ENCODE measurements around the gene SHMT2. TPM values are rescaled to one million over a fixed set of nuclear protein-coding genes. Genes with fewer than 3 reads are reported as not detected.

SHMT2 gene
- total and polyA plus RNA-seq, 2 of the 4 experiments (the other 2 are of a cell fraction), result 266 to 364 TPM

GRCh38 chr12:57266681-57267080 lies 37.2 kb downstream of the SHMT2 start:
- H4K91ac ChIP-seq (ENCODE audit: insufficient read depth, low read depth, low read length), result no peak overlapping the region
- 0 out of 4 replicates have a peak, but pooled peaks cover 0 to 2% of the 10 kb centered on the region in 2 experiments for H3K79me1 ChIP-seq (ENCODE audit: low read depth in 1 of 2, low read length in 2 of 2)
- H3K56ac ChIP-seq (ENCODE audit: extremely low read depth, insufficient read depth, low read length), result no peak overlapping the region
- intact Hi-C loops (cut with micrococcal nuclease) (no loop called here), in situ Hi-C loops (cut with MboI; ENCODE audit: low sequenced_read_pairs) (loop anchor here (5.0 kb wide), 1 partner anchor 186 kb away; no protein-coding TSS in a partner anchor), dilution Hi-C loops (cut with HindIII; ENCODE audit: low sequenced_read_pairs, unreplicated experiment) (no loop called here)
- H3K23ac ChIP-seq (ENCODE audit: low read depth, low read length), result no peak overlapping the region
- no peak overlapping the region for H2BK15ac ChIP-seq (ENCODE audit: low read depth, low read length)
- no peak overlapping the region for H2BK120ac ChIP-seq (ENCODE audit: low read depth, low read length)
- no peak overlapping the region for H3K9ac ChIP-seq (ENCODE audit: low read depth, low read length)
- H3K4ac ChIP-seq (ENCODE audit: low read depth, low read length), result no peak overlapping the region
- no peak overlapping the region for H3K4me3 ChIP-seq (ENCODE audit: insufficient read depth, low read depth, low read length)
- peaks cover 25% of the 10 kb centered on the region for H3K36me3 ChIP-seq (ENCODE audit: control insufficient read depth, insufficient read depth, low read length)
- no peak for ATAC-seq (ENCODE audit: low read depth)
- BruUV-seq (replicated peaks), result no TSS peak
- no peaks in the 10 kb centered on the region; the same call in 1 of the 2 replicates for H3K9me1 ChIP-seq (ENCODE audit: insufficient read depth, low read length)
- no peaks in the 10 kb centered on the region for H3K27me3 ChIP-seq (ENCODE audit: control insufficient read depth, insufficient read depth, low read length)
- no peak for DNase-seq
- no peaks in the 10 kb centered on the region for H3K9me3 ChIP-seq (ENCODE audit: control insufficient read depth, insufficient read depth, low read length)
- ChIA-PET CTCF (no interaction called here), POLR2A (ENCODE audit: unreplicated experiment) (no interaction called here)
- H4K5ac ChIP-seq (ENCODE audit: low read depth, low read length), result no peak overlapping the region
- H4K8ac ChIP-seq (ENCODE audit: low read depth in 2 of 2, low read length in 2 of 2), result no peak overlapping the region
- no peak overlapping the region for H2AFZ ChIP-seq (replicated peaks; ENCODE audit: low read length, poor library complexity)
- no peaks in the 10 kb centered on the region; the same call in 1 of the 2 replicates for H3K4me1 ChIP-seq (ENCODE audit: control insufficient read depth, insufficient read depth, low read length)
- no peaks in the 10 kb centered on the region; the same call in 1 of the 2 replicates for H4K20me1 ChIP-seq (ENCODE audit: insufficient read depth, low read length)
- TF ChIP-seq RAD21 (IDR thresholded peaks at IDR 0.05; ENCODE audit: low read length), result no peak
- TF ChIP-seq USF2 (IDR thresholded peaks at IDR 0.05; ENCODE audit: low read depth, low read length), result no peak
- no peak for TF ChIP-seq BHLHE40 (IDR thresholded peaks at IDR 0.05; ENCODE audit: low read depth, low read length)
- TF ChIP-seq FOS (IDR thresholded peaks at IDR 0.05; ENCODE audit: low read depth, low read length), result no peak
- TF ChIP-seq ELK1 (IDR thresholded peaks at IDR 0.05; ENCODE audit: borderline replicate concordance, low read depth, low read length), result no peak
- no peak for TF ChIP-seq NFE2L2 (IDR thresholded peaks at IDR 0.05; ENCODE audit: low read depth, low read length)
- no peak for TF ChIP-seq CEBPB (IDR thresholded peaks at IDR 0.05; ENCODE audit: low read depth, low read length)
- no peak for TF ChIP-seq MXI1 (IDR thresholded peaks at IDR 0.05; ENCODE audit: borderline replicate concordance, low read depth, low read length)
- no peak for TF ChIP-seq POLR2A (IDR thresholded peaks at IDR 0.05; ENCODE audit: low read depth, low read length)
- no peak for TF ChIP-seq CTCF (conservative IDR thresholded peaks at IDR 0.05; ENCODE audit: low read depth, low read length)
- TF ChIP-seq MAFK (IDR thresholded peaks at IDR 0.05; ENCODE audit: low read depth, low read length), result no peak
- TF ChIP-seq CHD1 (IDR thresholded peaks at IDR 0.05; ENCODE audit: low read depth, low read length), result no peak
- TF ChIP-seq SMC3 (IDR thresholded peaks at IDR 0.05; ENCODE audit: low read depth, low read length), result no peak
- no peak for TF ChIP-seq RFX5 (IDR thresholded peaks at IDR 0.05; ENCODE audit: low read depth, low read length)
- no peak for TF ChIP-seq RCOR1 (IDR thresholded peaks at IDR 0.05; ENCODE audit: insufficient replicate concordance, low read length)
- H2AK9ac ChIP-seq (replicated peaks; ENCODE audit: low read depth, low read length, poor library complexity), result no peak overlapping the region
- H3K4me2 ChIP-seq (ENCODE audit: low read depth, low read length), result no peak overlapping the region
- no peak overlapping the region for H2BK20ac ChIP-seq (ENCODE audit: low read depth, low read length)
- H2AK5ac ChIP-seq (ENCODE audit: low read depth, low read length), result no peak overlapping the region
- no peak overlapping the region for H2BK5ac ChIP-seq (ENCODE audit: low read depth, low read length, poor library complexity, severe bottlenecking)
- H3K18ac ChIP-seq (ENCODE audit: low read depth, low read length), result no peak overlapping the region
- no peak overlapping the region for H3K14ac ChIP-seq (replicated peaks; ENCODE audit: low read depth, low read length)
- no peak overlapping the region for H3K27ac ChIP-seq (ENCODE audit: insufficient read depth, low read length)

All from IMR-90 (cell line).